OCI-LY1 (cell line): ENCODE results near the gene IGSF3.

Experiments
- H2AFZ ChIP-seq: fragments of 200-600 bp; sonication (generic), shearing (Covaris generic); 2 replicates; pipeline ENCODE4 v1.6.0; 2014; ENCODE audit warnings: antibody characterized with exemption, mild to moderate bottlenecking, low read length
- H3F3A ChIP-seq: fragments of 200-600 bp; sonication (generic), shearing (Covaris generic); 2 replicates; pipeline ENCODE4 v1.6.0; 2014; ENCODE audit warnings: mild to moderate bottlenecking, antibody characterized with exemption, low read length, moderate library complexity; ENCODE audit not compliant: insufficient read depth
- H3K27ac ChIP-seq: fragments of 200-600 bp; sonication (generic); 2 replicates; pipeline ENCODE4 v1.5.1; 2014; ENCODE audit warnings: low read length, mixed run types, mild to moderate bottlenecking, low read depth; ENCODE audit not compliant: poor library complexity, severe bottlenecking
- H3K27me3 ChIP-seq: fragments of 200-600 bp; sonication (generic); 2 replicates; pipeline ENCODE4 v1.6.0; 2014; ENCODE audit warnings: antibody characterized with exemption, mild to moderate bottlenecking, low read length, moderate library complexity; ENCODE audit not compliant: insufficient read depth
- H3K36me3 ChIP-seq: fragments of 200-600 bp; sonication (generic); 2 replicates; pipeline ENCODE4 v1.6.1; 2014; ENCODE audit warnings: mild to moderate bottlenecking, antibody characterized with exemption, low read length, moderate library complexity, mixed read lengths; ENCODE audit not compliant: insufficient read depth
- H3K4me1 ChIP-seq: fragments of 200-600 bp; sonication (generic); 2 replicates; pipeline ENCODE4 v1.5.1; 2014; ENCODE audit warnings: mild to moderate bottlenecking, low read length, moderate library complexity; ENCODE audit not compliant: insufficient read depth, severe bottlenecking
- H3K4me2 ChIP-seq: fragments of 200-600 bp; sonication (generic), shearing (Covaris generic); 2 replicates; pipeline ENCODE4 v1.6.1; 2014; ENCODE audit warnings: low read length
- H3K4me3 ChIP-seq: fragments of 200-600 bp; sonication (generic); 2 replicates; pipeline ENCODE4 v1.5.1; 2014; ENCODE audit warnings: low read length, low read depth, mild to moderate bottlenecking, mixed read lengths; ENCODE audit not compliant: poor library complexity, severe bottlenecking
- H3K79me2 ChIP-seq: fragments of 200-600 bp; shearing (Covaris generic); 2 replicates; pipeline ENCODE4 v1.6.1; 2016; ENCODE audit warnings: mixed run types, low read length, mixed read lengths; ENCODE audit not compliant: insufficient read depth
- H3K9ac ChIP-seq: fragments of 200-600 bp; sonication (generic), shearing (Covaris generic); 2 replicates; pipeline ENCODE4 v1.6.1; 2014; ENCODE audit warnings: mild to moderate bottlenecking, low read length, mixed read lengths
- H3K9me2 ChIP-seq: fragments of 200-600 bp; sonication (generic), shearing (Covaris generic); 2 replicates; pipeline ENCODE4 v1.6.1; 2014; ENCODE audit warnings: low read depth, mild to moderate bottlenecking, low read length, mixed read lengths
- H3K9me3 ChIP-seq: fragments of 200-600 bp; shearing (Covaris generic); 2 replicates; pipeline ENCODE4 v1.6.1; 2014; ENCODE audit warnings: low read length, mixed read lengths
- H4K20me1 ChIP-seq: fragments of 200-600 bp; sonication (generic), shearing (Covaris generic); 2 replicates; pipeline ENCODE4 v1.6.0; 2016; ENCODE audit warnings: mild to moderate bottlenecking, low read length; ENCODE audit not compliant: insufficient read depth
- CTCF ChIP-seq: fragments of 200-600 bp; sonication (generic), shearing (Covaris generic); IDR thresholded peaks from 2 replicates; pipeline ENCODE4 v1.5.1; 2017; ENCODE audit warnings: mild to moderate bottlenecking, antibody characterized with exemption, low read length, moderate library complexity, mixed read lengths
- EZH2 ChIP-seq: fragments of 200-600 bp; sonication (generic), shearing (Covaris generic); IDR thresholded peaks from 2 replicates; pipeline ENCODE4 v1.8.0; 2017; ENCODE audit warnings: borderline replicate concordance, mixed run types, mild to moderate bottlenecking, antibody characterized with exemption, low read length, moderate library complexity, mixed read lengths

The IGSF3 gene

GRCh38 chr1:116667575-116668105 lies at the start of gene IGSF3:
Gene IGSF3 (minus strand): TSS chr1:116667733. CDS start chr1:116666326, 1,407 bp downstream.
- no peak for TF ChIP-seq EZH2
- no peak for TF ChIP-seq CTCF
- no peaks in the 10 kb centered on the region for H3K9me3 ChIP-seq
- H3K4me2 ChIP-seq: peak within 1 kb of the TSS; percentile 71
- H3K9me2 ChIP-seq: no peaks in the 10 kb centered on the region
- H3K27me3 ChIP-seq: no peaks in the 10 kb centered on the region; the same call in 1 of the 2 replicates
- H3K9ac ChIP-seq: no peak within 1 kb of the TSS; the same call in 1 of the 2 replicates
- H2AFZ ChIP-seq: no peak within 1 kb of the TSS
- no peaks in the 10 kb centered on the region for H3K79me2 ChIP-seq
- H3F3A ChIP-seq: no peaks in the 10 kb centered on the region
- H4K20me1 ChIP-seq: no peaks in the 10 kb centered on the region
- H3K36me3 ChIP-seq: no peaks in the 10 kb centered on the region
- peaks cover 7% of the 10 kb centered on the region for H3K4me1 ChIP-seq
- H3K4me3 ChIP-seq: peak within 1 kb of the TSS; percentile 50
- no peak within 1 kb of the TSS for H3K27ac ChIP-seq

DNA sequence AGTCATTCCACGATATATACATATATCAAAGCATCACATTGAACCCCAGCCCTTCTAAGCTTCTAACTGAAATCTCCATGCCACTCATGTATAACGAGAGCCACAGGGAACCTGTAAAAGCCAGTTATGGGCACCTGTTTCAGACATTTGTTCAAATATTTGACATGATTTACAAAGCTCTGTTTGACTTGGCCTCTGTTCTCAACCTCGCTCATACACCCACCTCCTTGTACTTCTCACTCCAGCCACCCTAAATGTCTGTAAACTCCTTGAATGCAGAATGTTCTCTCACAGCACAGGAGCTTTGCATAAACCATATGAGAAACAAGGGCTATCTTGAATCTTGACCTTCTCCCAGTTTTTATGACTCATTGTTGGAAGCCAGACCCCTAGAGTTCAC lies 49.8 kb upstream of the IGSF3 start:
- Histone ChIP-seq H3K27ac (no peak overlapping the region), H3F3A (no peaks in the 10 kb centered on the region), H3K9me3 (no peaks in the 10 kb centered on the region), H3K4me1 (peaks cover 24% of the 10 kb centered on the region), H3K79me2 (no peaks in the 10 kb centered on the region), H3K27me3 (no peaks in the 10 kb centered on the region; the same call in 1 of the 2 replicates), H3K9me2 (no peaks in the 10 kb centered on the region), H2AFZ (no peak overlapping the region), H3K9ac (no peak overlapping the region), H4K20me1 (no peaks in the 10 kb centered on the region), H3K4me2 (no peak overlapping the region), H3K36me3 (no peaks in the 10 kb centered on the region), H3K4me3 (no peak overlapping the region)
- TF ChIP-seq EZH2 (no peak), CTCF (no peak)

GRCh38 chr1:116716391-116716790 lies 48.9 kb upstream of the IGSF3 start:
- no peak overlapping the region for H3K9ac ChIP-seq
- H3K9me2 ChIP-seq: no peaks in the 10 kb centered on the region
- H3K4me3 ChIP-seq: no peak overlapping the region
- H2AFZ ChIP-seq: no peak overlapping the region
- peaks cover 27% of the 10 kb centered on the region for H3K4me1 ChIP-seq
- H3K36me3 ChIP-seq: no peaks in the 10 kb centered on the region
- no peak for TF ChIP-seq EZH2
- no peak for TF ChIP-seq CTCF
- H3K4me2 ChIP-seq: no peak overlapping the region
- H3K9me3 ChIP-seq: no peaks in the 10 kb centered on the region
- no peaks in the 10 kb centered on the region for H3F3A ChIP-seq
- H4K20me1 ChIP-seq: no peaks in the 10 kb centered on the region
- no peaks in the 10 kb centered on the region for H3K79me2 ChIP-seq
- H3K27ac ChIP-seq: no peak overlapping the region
- no peaks in the 10 kb centered on the region for H3K27me3 ChIP-seq
